GM21576 (cell line): ENCODE measurements around the gene HACL1.
"Not testable (repeated sequence)": the region's sequence is repeated elsewhere in the genome, so short reads cannot be mapped to it uniquely, and the experiment has no call there.

Source experiments
- ATAC-seq: cut with Tn5 transposase; IDR thresholded peaks from one replicate; pipeline ENCODE4 v1.9.1; 2021; ENCODE audit warnings: mild to moderate bottlenecking, moderate library complexity; ENCODE audit not compliant: unreplicated experiment

Gene HACL1

GRCh38 chr3:15630646-15631350, 29.4 kb upstream of the HACL1 start:
- peak; percentile 21 for ATAC-seq

- peak; percentile 96 for ATAC-seq
Observed at GRCh38 chr3:15629860-15630597, 28.7 kb upstream of the HACL1 start.

DNA sequence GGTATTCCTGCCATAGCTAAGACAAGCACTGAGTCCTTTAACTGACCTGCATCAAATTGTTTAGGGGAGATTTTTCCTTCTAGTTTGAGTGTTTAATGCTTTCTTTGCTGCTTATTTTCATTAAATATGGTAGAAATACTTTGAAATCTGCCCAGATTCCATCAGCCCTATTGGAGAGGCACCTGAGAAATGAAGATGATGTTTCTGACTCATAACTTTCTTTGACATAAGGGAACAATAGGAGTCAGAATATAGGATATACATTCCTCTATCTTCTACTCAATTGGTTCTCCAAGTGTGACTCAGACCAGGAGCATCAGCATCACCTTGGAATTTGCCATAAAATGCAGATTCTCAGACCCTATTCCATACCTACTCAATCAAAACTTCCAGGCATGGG, 27.6 kb upstream of the HACL1 start:
- no peak for ATAC-seq

DNA sequence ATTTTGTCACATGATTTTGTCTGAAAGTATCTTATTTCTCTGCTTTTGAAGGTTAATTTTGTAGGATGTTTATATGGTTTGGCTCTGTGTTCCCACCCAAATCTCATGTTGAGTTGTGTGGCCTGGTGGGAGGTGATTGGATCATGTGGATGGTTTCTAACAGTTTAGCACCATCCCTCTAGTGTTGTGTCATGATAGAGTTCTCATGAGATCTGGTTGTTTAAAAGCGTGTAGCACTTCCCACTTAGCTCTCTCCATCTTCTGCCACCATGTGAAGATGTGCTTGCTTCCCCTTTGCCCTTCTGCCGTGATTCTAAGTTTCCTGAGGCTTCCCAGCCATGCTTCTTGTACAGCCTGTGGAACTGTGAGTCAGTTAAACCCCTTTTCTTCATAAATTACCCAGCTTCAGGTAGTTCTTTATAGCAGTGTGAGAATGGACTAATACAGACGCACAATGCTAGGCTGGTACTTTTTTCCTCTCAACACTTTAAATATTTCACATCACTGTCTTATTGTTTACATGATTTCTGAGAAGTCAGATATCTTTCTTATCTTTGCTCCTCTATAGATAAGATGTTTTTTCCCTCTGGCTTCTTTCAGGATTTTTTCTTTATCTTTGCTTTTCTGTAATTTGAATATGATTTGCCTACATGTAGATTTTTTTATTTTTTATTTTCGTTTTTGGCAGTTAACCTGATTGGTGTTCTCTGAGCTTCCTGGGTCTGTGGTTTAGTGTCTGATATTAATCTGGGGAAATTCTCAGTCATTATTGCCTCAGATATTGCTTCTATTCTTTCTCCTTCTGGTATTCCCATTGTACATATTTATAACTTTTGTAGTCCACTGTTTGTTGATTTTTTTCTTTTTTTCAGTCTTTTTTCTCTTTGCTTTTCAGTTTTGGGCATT, 22.4 kb upstream of the HACL1 start:
- no peak for ATAC-seq

- not testable (repeated sequence) for ATAC-seq
Observed at GRCh38 chr3:15619659-15620464, 18.5 kb upstream of the HACL1 start.

- ATAC-seq, result no peak
Observed at GRCh38 chr3:15616053-15616452, 14.7 kb upstream of the HACL1 start.

DNA sequence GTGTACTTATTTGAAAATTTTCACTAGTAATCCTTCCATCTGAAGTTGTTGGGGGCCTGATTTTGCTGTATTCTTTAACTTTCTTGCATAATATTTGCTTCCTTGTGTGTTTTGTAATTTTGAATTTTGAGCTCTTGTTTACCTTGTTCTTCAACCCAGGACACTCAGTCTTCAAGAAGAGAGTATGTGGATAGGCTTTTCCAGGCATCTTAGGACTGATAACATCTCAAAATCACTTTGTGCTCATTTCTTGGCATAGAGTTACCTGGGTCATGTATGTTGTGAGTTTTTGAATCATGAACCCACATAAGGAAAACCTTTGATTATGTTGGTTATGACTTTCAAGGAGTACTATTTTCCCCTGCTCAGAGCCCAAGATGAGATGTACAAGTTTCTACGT, 13.6 kb upstream of the HACL1 start:
- ATAC-seq, result no peak

GRCh38 chr3:15612001-15612400, 10.6 kb upstream of the HACL1 start:
- no peak for ATAC-seq

GRCh38 chr3:15611018-15611417, 9.6 kb upstream of the HACL1 start:
- ATAC-seq, result no peak

GRCh38 chr3:15610082-15610759, 8.9 kb upstream of the HACL1 start:
- no peak for ATAC-seq

DNA sequence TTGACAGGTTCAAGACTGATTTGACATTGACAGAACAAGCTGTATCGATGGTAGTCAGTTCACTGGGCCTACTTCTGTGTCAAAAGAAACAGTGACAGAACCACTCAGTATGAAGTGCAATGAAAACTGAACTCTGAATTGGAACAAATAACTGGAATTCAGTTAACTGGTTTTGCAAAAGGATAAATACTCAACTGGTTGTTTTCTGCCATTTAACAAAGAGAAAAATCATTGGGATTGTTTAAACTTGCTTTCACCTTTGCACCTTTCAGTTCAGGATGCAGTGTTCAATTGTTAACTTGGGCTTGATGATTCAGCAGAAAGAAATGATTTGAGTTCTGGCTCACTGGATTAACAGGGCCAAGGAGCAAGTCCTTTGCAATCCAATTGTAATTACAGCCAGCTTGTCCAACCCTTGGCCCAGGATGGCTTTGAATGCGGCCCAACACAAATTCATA, 5.1 kb upstream of the HACL1 start:
- no peak for ATAC-seq

- ATAC-seq, result not testable (repeated sequence)
Observed at GRCh38 chr3:15604584-15604983, 3.2 kb upstream of the HACL1 start.

GRCh38 chr3:15602816-15603215, 1.4 kb upstream of the HACL1 start:
- ATAC-seq, result not testable (repeated sequence)

- peak; percentile 13 for ATAC-seq
Observed at GRCh38 chr3:15602146-15602536, 772 bp upstream of the HACL1 start.

GRCh38 chr3:15601046-15601398, 347 bp downstream of the HACL1 start:
- ATAC-seq, result peak; percentile 0

DNA sequence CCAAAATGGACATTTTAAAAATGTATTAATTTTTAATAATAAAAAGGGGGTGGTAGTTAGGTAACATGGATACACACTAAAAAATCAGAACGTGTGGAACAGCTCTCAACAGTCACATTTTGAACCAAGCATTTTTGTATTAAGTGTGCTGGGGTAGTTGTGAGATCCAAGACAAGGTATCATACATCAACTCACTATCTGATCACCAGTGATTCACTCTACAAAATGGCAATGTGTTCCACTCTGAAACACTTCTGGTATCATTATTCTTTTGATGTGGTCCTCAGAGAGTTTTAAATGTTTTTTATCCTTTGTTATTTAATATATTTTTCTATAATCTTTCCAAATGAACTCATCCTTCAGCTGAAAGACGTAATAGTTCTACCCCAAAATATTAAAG, 5.4 kb downstream of the HACL1 start:
- ATAC-seq, result no peak

GRCh38 chr3:15592968-15593367, 8.4 kb downstream of the HACL1 start:
- ATAC-seq, result no peak

- no peak for ATAC-seq
Observed at GRCh38 chr3:15591928-15592327, 9.4 kb downstream of the HACL1 start.

- ATAC-seq, result no peak
Observed at GRCh38 chr3:15591242-15591641, 10.1 kb downstream of the HACL1 start.
